Sigmoid colon (tissue), 7 donors: ENCODE results near the gene SLC19A1. TPM values are rescaled to one million over a fixed set of nuclear protein-coding genes. Genes with fewer than 3 reads are reported as not detected.
A peak's percentile ranks its signal among the peaks of the same experiment; 100 is the strongest.

Experiments used
- DNase-seq: peaks from one replicate; pipeline ENCODE4 v3.0.0-alpha.2; 2019
- H3K27ac ChIP-seq, 4 donors: fragments of 200-600 bp; sonication (generic); one replicate each; pipeline ENCODE4 v1.5.1; 2016 to 2019; ENCODE audit warnings: mild to moderate bottlenecking in 1 of 4
- H3K27me3 ChIP-seq, 3 donors: fragments of 200-600 bp; sonication (generic); one replicate each; pipeline ENCODE4 v1.5.1; 2019; ENCODE audit warnings: mild to moderate bottlenecking in 1 of 3
- H3K36me3 ChIP-seq, 4 donors: fragments of 200-600 bp; sonication (generic); one replicate each; pipeline ENCODE4 v1.5.1; 2016 to 2019
- H3K4me1 ChIP-seq, 4 donors: fragments of 200-600 bp; sonication (generic); one replicate each; pipeline ENCODE4 v1.5.1; 2017 to 2019
- H3K4me3 ChIP-seq, 4 donors: fragments of 200-600 bp; sonication (generic); one replicate each; pipeline ENCODE4 v1.5.1; 2017 to 2019; ENCODE audit warnings: mild to moderate bottlenecking in 2 of 4, moderate library complexity in 1 of 4
- H3K9me3 ChIP-seq, 4 donors: fragments of 200-600 bp in 3 of 4; sonication (generic) in 3 of 4; one replicate each; pipeline versions ENCODE4 v1.5.1 to v1.6.1; 2013 to 2019
- CTCF ChIP-seq, 4 experiments: fragments of 450-650 bp in 3 of 4; fragments of 200-600 bp in 1 of 4; IDR thresholded peaks; one replicate each; pipeline ENCODE4 v1.5.1; 2016 to 2019; ENCODE audit warnings: antibody characterized with exemption in 4 of 4, mild to moderate bottlenecking in 3 of 4, moderate library complexity in 2 of 4
- EP300 ChIP-seq, 4 donors: sonication (generic); formaldehyde crosslinking; IDR thresholded peaks; one replicate each; pipeline ENCODE4 v1.6.1; 2017; ENCODE audit warnings: antibody characterized with exemption in 4 of 4
- POLR2A ChIP-seq, 2 donors: fragments of 450-650 bp; IDR thresholded peaks; one replicate each; pipeline ENCODE4 v1.6.1; 2016; ENCODE audit warnings: antibody characterized with exemption in 2 of 2, mild to moderate bottlenecking in 2 of 2, moderate library complexity in 2 of 2
- POLR2AphosphoS5 ChIP-seq, 4 donors: sonication (generic); formaldehyde crosslinking; IDR thresholded peaks; one replicate each; pipeline ENCODE4 v1.6.1; 2017; ENCODE audit warnings: antibody characterized with exemption in 4 of 4
- WGBS, 2 donors: extraction: QIAGEN DNeasy Blood & Tissue Kit; methylation state at CpG; one replicate each; pipeline ENCODE4 v1.1.7; 2013; 5-methylcytosine and 5-hydroxymethylcytosine counted together
- intact Hi-C: fragments of 100-400 bp; cut with DNase I; formaldehyde crosslinking; loops from one replicate; pipeline ENCODE4 v1.15.1; 2023
- polyA plus RNA-seq, 3 donors: library from polyadenylated mRNA; stranded (reverse); fragments of 200-250 nt; gene quantifications; one replicate each; pipeline ENCODE4 v1.2.3, GENCODE V29; 2013
- total RNA-seq, 4 donors: library from RNA; depleted of rRNA; stranded (reverse); fragments of >200 nt; gene quantifications; one replicate each; pipeline ENCODE4 v1.1.0, GENCODE V29; 2016
- donor health status: healthy with polysubstance abuse.
- donor health status: Bipolar disorder and iron deficiency.
- donor health status: healthy.

SLC19A1 gene
- total and polyA plus RNA-seq, 7 donors: 1.8 to 10.7 (median 2.5) TPM

GRCh38 chr21:45453308-45453950, 88.8 kb downstream of the SLC19A1 start:
- no peak for DNase-seq
- Histone ChIP-seq H3K4me3 (no peak overlapping the region), H3K9me3 (no peaks in the 10 kb centered on the region), H3K4me1 (peaks cover 0 to 49% (median 46%) of the 10 kb centered on the region in 4 donors), H3K27ac (peak overlapping the region in 2 of 4 donors; percentile 66), H3K27me3 (no peaks in the 10 kb centered on the region), H3K36me3 (no peaks in the 10 kb centered on the region)
- intact Hi-C loops: no loop called here
- TF ChIP-seq POLR2AphosphoS5 (IDR thresholded peaks at IDR 0.05) (no peak), POLR2A (IDR thresholded peaks at IDR 0.05) (no peak), CTCF (IDR thresholded peaks at IDR 0.05) (no peak), EP300 (IDR thresholded peaks at IDR 0.05) (no peak)
- WGBS, 2 donors: 86 to 89% methylated on average over 13 of the region's 13 CpGs

- peaks cover 0 to 42% (median 39%) of the 10 kb centered on the region in 4 donors for H3K4me1 ChIP-seq
- intact Hi-C loops: no loop called here
- H3K36me3 ChIP-seq: no peaks in the 10 kb centered on the region
- no peak overlapping the region for H3K4me3 ChIP-seq
- H3K27me3 ChIP-seq: no peaks in the 10 kb centered on the region
- 90 to 96% methylated on average over 7 of the region's 7 CpGs for WGBS, 2 donors
- no peak for DNase-seq
- no peak overlapping the region for H3K27ac ChIP-seq
- peak in 1 of 4 donors; percentile 8 for TF ChIP-seq POLR2AphosphoS5 (IDR thresholded peaks at IDR 0.05)
- TF ChIP-seq POLR2A (IDR thresholded peaks at IDR 0.05): no peak
- H3K9me3 ChIP-seq: no peaks in the 10 kb centered on the region
Measured at GRCh38 chr21:45452696-45453307, 89.4 kb downstream of the SLC19A1 start.

- H3K4me1 ChIP-seq: peaks cover 0 to 32% (median 29%) of the 10 kb centered on the region in 4 donors
- no peaks in the 10 kb centered on the region for H3K36me3 ChIP-seq
- DNase-seq: no peak
- H3K27ac ChIP-seq: no peak overlapping the region
- TF ChIP-seq POLR2AphosphoS5 (IDR thresholded peaks at IDR 0.05) (no peak), CTCF (IDR thresholded peaks at IDR 0.05) (no peak)
- no peaks in the 10 kb centered on the region for H3K27me3 ChIP-seq
- intact Hi-C loops: no loop called here
- no peak overlapping the region for H3K4me3 ChIP-seq
- 88 to 91% methylated on average over 12 of the region's 12 CpGs for WGBS, 2 donors
- no peaks in the 10 kb centered on the region for H3K9me3 ChIP-seq
Measured at GRCh38 chr21:45451771-45452182, 90.5 kb downstream of the SLC19A1 start.

- 78 to 87% methylated on average over 20 of the region's 20 CpGs for WGBS, 2 donors
- H3K27me3 ChIP-seq: no peaks in the 10 kb centered on the region
- H3K4me1 ChIP-seq: peaks cover 0 to 27% (median 24%) of the 10 kb centered on the region in 4 donors
- no peak overlapping the region for H3K4me3 ChIP-seq
- H3K27ac ChIP-seq: no peak overlapping the region
- intact Hi-C loops: no loop called here
- no peak for DNase-seq
- H3K36me3 ChIP-seq: no peaks in the 10 kb centered on the region
- H3K9me3 ChIP-seq: no peaks in the 10 kb centered on the region
- TF ChIP-seq CTCF (IDR thresholded peaks at IDR 0.05) (no peak), POLR2AphosphoS5 (IDR thresholded peaks at IDR 0.05) (no peak), EP300 (IDR thresholded peaks at IDR 0.05) (no peak), POLR2A (IDR thresholded peaks at IDR 0.05) (no peak)
Measured at GRCh38 chr21:45451091-45451740, 91.0 kb downstream of the SLC19A1 start.

- Histone ChIP-seq H3K4me1 (peaks cover 0 to 20% (median 17%) of the 10 kb centered on the region in 4 donors), H3K4me3 (no peak overlapping the region), H3K9me3 (no peaks in the 10 kb centered on the region), H3K36me3 (no peaks in the 10 kb centered on the region), H3K27ac (no peak overlapping the region), H3K27me3 (no peaks in the 10 kb centered on the region)
- intact Hi-C loops: no loop called here
- 81 to 88% methylated on average over 24 of the region's 24 CpGs for WGBS, 2 donors
- no peak for TF ChIP-seq EP300 (IDR thresholded peaks at IDR 0.05)
- TF ChIP-seq POLR2A (IDR thresholded peaks at IDR 0.05): no peak
- TF ChIP-seq POLR2AphosphoS5 (IDR thresholded peaks at IDR 0.05): no peak
- no peak for TF ChIP-seq CTCF (IDR thresholded peaks at IDR 0.05)
- no peak for DNase-seq
Measured at GRCh38 chr21:45450423-45451090, 91.7 kb downstream of the SLC19A1 start.
